Stimulated activated CD8-positive, alpha-beta memory T cell treated with anti-CD3 and anti-CD28 coated beads, Interleukin-15, amount 100 ng/mL, for 4 hours (primary cell): ENCODE measurements around the gene MOV10L1.

Experiments used
- DNase-seq, 2 donors: peaks; one replicate each; pipeline ENCODE4 v3.0.0-alpha.2; 2020; ENCODE audit warnings: low read depth in 2 of 2

MOV10L1 gene

DNA sequence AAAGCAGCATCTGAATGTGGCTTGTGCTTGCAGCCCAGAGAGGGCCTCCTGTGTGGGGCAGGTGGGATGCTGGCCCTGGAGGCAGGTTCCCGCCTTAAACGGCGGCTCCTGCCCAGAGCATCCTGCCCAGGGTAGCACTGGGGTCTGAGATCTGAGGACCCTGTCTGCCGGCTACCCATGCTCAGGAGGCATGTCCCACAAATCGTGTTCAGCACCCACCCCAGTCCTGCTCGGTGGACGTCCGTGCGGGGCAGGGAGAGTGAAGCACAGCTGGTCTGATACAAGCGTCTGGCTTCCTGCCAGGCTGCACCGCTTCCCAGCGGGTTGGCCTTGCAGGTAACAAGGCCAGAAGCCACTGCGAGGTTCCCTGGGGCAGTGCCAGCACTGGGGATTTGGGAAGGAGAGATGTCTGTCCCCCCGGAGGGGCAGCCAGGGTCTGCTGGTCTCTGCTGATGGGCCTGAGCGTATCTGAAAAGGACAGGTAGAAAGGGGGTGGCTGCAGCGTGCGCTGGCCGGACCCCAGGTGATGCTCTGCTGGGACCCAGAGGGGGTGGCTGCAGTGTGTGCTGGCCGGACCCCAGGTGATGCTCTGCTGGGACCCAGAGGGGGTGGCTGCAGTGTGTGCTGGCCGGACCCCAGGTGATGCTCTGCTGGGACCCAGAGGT lies 99.5 kb downstream of the MOV10L1 start:
- no peak for DNase-seq

DNA sequence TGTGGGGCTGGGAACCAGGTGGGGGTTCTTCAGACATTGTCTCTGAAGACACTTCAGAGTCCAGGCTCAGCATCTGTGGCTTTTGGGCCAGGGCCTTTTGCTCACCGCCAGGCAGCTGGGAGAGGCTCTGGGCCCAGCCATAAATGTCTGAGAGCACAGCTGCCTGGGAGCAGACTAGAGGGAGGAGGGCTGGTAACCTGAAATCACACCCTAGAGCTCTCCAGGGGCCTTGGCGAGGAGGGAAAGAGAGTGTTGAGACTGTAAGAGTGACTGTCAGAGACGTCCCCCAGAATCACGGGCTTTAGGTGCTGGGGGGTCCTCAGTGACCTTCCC lies 100.0 kb downstream of the MOV10L1 start:
- DNase-seq = no peak

DNA sequence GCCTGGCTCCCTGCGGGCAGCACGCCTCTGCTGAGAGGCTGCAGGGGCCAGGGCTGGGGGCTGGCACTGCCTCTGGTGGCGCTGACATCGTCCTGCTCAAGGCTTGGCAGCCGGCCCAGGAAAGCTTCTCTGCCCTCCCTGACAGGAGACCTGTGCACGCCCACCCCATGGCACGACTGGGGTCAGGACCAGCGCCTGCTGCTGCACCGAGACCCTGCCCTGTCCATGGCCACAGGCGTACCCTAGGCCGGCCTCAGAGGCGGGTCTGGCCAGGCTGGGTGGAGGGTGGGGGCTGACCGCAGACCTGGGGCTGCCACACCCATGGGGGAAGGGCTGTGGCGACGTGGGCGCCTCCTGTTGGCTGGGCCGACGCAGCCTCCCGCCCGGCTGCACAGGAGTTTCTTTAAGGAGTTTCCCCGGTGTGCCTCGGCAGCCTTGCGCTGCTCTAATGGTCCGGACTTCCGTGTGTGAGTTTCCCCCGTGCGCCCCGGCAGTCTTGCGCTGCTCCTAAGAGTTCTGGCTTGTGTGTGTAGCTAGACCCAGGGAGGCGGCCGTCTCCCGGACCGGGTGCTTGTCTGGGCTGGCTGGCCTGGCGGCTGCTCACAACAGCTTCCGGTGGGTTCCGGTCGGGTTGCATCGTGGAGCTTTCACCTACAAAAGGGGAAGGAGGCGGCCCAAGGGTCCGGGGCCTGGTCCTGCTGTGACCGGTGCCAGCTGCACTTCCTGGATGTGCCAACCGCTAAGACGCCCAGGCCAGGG lies 100.6 kb downstream of the MOV10L1 start:
- peak; percentile 46 to 65 for DNase-seq

DNA sequence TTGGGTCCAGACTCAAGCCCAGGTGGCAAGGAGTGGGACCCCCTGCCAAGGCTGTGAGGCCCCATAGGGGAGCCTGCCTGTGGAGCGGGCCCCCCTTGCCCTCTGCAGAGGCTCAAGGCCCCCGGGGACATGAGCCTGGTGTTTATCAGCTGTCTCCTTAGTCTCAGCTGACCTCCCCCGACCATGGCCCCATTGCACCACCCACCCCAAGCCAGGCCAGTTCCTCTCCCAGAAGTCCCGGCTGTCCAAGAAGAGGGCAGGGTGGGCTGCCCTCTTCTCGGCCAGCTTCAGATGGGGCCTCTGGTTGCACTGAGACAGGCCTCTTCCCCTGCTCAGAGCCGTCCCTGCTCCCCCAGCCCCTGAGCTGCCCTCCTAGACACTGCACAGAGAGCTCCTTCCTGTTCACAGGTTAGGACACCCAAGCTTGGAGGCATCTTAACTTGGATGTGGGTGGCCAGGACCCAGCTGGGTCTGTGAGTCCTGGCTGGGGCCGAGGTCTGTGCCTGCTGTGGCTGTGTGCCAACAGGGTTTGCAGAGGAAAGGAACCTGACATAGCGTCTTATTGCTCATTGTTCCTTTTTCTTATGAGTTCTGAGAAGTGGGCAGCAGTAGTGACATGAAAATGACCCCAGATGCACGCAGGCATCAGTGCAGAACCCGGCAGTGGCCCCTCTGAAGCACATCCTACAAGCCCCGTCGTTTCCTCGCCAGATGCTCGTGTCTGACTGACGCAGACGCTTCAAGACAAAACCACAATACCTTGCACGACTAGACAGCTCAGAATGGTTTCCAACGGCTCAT lies 101.3 kb downstream of the MOV10L1 start:
- peak; percentile 53 to 56 for DNase-seq

DNA sequence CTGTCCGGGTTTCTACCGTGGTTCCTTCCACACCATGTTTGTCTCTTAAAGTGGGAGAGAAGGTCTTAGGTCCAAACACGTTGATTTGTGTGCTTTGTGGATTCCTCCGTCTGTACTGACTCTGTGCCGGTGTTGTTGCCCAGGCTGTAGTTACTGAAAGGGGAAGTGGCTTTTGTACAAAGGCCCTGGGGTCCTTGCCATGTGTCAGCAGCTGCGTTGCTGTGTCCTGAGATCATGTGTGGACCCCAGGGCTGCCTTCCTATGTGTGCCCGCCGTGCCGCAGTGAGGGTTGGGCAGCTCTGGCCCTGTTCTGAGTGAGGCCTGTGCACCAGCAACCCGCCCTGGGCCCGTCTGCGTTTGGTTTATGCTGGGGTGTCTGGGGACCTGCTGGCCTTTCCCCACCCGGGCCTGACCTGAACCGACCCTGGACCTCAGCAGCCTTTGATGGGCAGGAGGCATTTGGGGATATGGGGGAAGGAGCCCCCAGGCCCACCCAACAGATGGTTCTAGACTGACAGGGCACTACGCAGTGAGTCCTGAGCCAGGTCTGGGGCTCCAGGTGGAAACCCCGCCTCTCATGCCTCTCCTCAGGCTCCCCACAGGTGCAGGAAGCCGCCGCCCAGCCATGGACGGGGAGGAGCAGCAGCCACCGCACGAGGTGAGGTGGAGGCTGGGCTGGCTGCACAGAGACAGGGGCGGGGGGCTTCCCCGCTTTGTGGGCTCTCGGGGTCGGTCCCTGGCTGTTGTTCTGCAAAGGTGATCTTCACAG lies 102.8 kb downstream of the MOV10L1 start:
- DNase-seq = no peak

DNA sequence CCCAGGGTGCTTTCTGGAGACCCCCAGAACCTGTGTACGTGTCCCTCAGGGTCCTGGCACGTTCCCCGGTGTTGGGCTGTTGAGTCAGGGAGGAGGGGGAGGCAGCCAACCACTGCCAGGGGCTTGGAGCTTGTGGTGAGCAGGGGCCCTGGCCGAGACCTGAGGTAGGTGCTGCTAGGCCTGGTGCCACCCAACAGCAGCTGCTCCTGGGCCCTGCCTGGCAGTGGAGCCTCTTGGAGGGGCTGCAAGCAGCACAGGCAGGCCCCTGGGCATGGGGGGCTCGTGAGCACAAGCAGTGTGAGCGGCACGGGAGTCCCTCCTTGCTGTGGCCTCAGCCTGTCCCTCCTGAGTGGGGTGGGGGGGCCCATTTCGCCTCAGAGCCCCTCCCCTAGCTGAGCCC lies 103.8 kb downstream of the MOV10L1 start:
- no peak for DNase-seq

DNA sequence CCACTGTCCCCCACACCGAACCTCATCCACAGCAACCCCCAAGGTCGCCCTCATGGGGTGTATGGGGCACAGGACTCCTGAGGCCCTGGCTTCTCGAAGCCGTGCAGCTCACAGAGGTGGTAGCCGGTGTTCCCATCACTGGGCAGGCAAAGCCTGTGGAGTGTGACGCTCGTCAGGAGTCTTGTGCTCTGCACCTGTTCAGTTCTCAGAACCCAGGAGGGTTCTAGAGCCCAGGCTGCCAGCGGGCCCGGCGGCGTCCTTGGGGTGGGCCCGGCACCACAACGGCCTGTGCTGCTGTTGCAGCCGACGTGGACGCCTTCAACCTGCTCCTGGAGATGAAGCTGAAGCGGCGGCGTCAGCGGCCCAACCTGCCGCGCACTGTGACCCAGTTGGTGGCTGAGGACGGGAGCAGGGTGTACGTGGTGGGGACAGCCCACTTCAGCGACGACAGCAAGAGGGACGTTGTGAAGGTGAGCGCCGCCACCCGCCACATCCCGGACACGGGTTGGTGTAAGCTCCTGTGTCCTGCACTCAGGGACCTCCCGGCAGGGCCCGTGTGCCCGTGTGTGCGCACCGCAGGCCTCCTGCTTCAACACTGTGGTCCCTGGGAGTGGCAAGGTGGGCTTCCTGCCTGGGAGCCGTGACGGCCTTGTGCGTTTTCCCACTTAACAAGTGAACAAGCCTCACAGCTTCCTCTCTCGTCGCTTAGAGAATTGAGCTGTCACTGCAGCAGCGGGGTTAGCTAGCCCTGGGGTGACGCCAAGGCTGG lies 104.4 kb downstream of the MOV10L1 start:
- DNase-seq = no peak

DNA sequence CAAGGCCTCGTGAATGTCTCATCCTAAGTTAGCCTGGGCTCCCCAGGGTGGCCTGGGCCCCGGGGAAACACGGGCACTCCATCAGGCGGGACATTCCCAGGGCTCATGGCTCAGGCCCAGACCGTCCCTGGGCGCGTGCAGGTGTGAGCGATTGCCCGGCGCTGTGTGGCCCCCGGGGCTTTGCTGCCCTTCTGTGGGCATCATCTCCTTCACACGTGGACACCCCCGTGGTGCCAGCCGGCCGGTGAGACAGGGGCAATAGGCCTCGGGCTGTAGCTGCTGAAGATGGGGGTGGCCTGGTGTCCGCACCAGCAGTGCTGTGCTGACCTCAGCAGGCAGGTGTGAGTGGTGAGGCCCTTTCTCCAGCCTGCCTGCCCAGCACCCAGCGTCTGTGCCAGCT lies 106.5 kb downstream of the MOV10L1 start:
- DNase-seq = no peak

DNA sequence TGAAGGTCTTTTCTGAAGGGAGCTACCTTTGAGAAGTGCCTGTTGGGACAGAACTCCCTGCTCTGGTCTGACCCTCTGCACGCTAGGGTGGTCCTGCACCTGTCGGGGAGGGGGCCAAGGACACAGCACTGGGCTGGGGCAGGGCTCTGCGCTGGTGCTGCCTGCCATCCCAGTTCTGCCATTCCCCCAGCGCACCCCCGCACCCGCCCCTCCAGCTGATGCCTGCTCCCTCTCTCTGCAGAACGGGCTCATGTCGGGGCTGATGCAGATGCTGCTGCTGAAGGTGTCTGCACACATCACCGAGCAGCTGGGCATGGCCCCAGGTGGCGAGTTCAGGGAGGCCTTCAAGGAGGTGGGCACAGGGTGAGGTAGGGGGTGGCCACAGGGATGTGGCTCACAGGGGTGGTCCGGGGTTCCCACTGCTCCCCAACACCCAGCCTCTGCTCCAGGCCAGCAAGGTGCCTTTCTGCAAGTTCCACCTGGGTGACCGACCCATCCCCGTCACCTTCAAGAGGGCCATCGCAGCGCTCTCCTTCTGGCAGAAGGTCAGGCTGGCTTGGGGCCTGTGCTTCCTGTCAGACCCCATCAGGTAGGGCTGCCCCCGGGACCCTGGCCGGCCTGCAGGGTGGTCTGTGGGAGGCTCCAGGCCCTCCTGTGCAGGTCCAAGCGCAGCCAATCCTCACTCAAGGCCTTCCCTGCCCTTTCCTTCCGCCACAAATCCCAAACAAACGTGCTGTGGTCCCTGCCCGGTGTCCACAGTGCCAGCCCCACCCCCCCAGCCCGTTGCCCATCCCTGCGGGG lies 107.4 kb downstream of the MOV10L1 start:
- DNase-seq = no peak

DNA sequence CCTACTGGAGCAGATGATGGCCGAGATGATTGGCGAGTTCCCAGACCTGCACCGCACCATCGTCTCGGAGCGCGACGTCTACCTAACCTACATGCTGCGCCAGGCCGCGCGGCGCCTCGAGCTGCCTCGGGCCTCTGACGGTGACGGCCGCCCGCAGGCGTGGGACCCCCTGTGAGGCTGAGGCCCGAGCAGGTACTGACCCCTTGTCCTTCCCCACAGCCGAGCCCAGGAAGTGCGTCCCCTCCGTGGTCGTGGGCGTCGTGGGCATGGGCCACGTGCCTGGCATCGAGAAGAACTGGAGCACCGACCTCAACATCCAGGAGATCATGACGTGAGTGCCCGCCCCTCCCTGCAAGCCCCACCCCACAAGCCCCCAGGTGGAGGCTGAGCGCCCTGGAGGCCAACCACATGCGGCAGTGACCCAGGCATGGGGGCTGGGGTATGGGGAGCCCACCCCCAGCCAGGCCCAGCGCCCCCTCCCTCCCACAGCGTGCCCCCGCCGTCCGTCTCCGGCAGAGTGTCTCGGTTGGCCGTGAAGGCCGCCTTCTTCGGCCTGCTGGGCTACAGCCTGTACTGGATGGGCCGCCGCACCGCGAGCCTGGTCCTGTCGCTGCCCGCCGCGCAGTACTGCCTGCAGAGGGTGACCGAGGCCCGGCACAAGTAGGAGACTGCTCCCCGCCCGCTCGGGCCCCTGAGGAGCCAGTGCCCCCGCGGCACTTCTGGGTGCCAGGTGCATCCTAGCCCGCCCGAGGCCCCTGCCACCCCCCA lies 108.2 kb downstream of the MOV10L1 start:
- DNase-seq = no peak

DNA sequence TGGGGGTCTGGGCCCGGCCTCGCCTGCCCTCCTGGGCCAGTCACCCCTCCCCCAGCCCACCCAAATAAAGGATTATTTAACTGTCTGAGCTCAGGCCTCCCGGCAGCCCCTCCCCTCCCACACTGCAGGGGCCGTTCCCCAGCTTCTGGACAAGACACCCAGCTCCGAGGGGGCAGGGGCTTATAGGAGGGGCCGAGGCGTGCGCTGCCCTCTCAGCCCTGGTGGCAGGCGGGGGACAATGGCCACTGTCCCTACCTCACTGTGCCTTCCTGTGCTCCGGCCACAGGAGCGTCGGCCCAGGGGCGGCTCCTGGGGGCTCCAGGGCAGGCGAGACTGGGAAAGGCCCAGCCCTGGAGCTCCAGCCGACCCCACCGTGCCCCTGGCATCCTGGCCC lies 108.8 kb downstream of the MOV10L1 start:
- DNase-seq = no peak

DNA sequence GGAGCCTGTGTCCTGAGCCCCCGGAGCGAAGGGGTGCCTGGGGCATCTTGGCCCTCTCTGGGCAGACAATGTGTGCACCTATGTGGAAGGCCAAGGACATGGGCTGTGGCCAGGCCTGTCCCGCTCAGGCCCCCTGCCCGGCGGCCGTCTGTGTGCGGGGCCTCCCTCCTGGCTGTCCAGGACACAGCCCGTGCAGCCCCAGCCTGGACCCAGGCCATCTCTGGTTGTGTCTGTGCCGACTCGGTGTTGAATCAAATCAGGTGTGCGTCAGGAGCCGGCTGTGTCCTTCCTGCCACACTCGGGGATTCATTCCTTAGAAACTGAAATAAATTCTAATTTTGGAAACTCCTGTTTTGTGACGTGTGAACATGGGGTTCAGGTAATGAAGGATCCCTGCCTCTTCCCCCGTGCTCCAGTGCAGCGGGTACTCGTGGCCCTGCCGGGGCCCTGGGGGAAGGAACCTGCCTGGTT lies 109.5 kb downstream of the MOV10L1 start:
- DNase-seq = no peak

DNA sequence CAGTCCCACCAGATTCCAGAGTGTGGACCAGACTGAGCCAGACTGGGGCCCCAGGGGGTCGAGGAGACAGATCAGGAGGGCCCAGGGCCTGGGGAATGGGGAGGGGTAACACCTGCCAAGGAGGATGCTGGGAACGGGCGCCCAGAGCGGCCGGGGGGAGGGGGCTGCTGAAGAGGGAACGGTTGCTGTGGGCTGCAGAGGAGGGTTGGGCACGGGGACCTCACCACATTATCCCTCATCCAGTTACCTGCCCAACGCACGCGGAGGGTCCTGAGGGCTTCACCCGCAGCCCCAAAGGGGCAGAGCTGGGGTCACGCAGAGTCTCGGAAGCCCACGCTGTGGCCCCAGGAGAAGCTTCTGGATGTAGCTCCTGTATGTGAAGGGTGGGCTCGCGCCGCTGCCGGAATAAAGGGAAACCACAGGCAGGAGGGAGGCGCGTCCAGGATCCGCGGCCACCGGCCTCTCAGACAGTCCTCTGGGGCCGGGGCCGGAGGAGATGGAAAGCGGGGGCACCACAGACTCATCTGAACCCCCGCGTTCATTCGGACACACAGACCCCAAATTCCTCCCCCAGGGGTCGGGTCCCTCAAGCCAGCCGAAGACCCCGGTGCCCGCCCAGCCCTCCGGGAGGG lies 110.1 kb downstream of the MOV10L1 start:
- no peak for DNase-seq

DNA sequence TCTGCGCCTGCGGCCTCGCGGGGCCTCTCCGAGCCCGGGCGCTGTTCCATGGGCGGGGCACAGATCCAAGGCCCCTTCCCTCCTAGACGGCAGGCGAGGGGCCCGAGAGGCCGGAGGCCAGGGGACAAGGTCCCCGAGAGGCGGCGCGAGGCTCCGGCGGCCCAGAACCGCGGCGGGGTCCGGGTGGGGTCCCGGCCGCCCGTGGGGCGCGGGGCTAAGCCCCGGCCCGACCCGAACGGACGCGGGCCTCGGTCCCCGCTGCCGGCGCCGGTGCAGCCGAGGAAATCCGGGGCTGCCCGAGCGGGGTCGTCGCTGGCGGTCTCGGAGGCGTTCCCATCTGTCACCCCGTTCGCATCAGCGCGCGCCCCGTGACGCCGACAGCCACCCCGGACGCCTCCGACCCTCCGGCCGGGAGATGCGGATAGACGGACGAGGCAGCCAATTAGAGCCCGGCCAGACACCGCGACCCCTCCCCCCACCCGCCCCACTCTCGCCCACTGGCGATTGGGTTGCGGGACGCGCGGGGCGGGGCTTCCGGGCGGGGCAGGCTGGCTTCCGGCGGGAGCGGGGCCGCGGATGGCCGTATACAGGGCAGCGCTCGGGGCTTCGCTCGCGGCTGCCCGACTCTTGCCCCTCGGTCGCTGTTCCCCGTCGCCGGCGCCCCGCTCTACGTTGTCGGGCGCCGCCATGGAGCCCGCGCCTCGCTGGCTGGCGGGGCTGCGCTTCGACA lies 110.8 kb downstream of the MOV10L1 start, which contains the start of gene SELENOO:
Gene SELENOO (plus strand): TSS at position 551 of the 730 bp plus-strand sequence. CDS start 26 bp downstream, at position 577.
- peak; percentile 82 to 83 for DNase-seq

DNA sequence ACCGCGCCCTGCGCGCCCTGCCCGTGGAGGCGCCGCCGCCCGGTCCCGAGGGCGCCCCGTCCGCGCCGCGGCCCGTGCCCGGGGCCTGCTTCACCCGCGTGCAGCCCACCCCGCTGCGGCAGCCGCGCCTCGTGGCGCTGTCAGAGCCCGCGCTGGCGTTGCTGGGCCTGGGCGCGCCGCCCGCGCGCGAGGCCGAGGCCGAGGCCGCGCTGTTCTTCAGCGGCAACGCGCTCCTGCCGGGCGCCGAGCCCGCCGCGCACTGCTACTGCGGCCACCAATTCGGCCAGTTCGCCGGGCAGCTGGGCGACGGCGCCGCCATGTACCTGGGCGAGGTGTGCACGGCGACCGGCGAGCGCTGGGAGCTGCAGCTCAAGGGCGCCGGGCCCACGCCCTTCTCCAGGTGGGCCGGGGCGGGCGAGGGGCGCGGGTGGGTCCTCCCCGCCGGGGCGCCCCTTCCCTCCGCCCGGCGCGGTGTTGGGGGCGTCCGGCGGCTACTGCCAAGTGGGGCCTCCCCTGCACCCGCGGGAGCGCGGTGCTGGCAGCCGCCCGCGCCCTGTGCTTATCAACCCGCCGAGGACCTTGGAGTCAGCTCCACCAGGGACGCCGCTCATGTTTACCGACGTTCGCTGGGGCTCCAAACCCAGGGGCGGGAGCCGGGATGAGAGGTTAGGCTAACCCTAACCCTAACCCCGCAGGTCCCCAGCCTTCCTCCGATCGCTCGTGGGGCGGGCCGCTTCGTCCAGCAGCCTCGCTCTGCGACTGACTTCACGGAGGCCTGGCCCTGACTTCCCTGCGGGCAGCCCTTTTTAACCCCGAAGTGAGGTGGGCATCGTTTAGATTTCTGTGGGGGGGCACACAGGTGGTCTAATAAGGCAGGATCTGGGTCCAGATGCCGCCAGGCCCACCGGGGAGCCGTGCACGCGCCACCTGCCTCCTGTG lies 111.7 kb downstream of the MOV10L1 start:
- DNase-seq = no peak

DNA sequence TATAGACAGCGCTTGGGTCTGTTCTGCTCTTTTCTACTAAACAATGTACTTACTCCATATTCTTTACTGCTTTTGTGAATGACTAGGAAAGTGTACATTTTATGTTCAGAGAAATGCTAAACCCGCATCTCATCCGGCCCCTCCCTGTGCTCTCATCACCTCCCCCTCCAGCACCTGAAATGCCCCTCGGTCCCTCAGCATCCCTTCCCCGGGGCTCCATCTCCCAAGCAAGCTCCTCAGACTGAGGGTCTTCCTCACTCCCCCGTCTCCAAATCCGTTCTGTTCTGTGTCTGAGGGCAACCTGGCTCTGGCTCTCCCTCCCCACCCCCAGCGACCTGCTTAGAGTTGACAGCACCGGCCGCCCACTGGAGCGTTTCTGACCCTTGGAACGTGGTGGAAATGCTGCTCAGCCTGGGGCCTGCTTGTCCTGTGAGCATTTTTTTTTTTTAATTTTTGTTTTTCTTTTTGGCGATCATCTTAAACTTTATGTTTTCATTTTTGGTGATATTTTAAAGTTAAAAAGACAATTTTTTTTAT lies 112.4 kb downstream of the MOV10L1 start:
- DNase-seq = no peak

DNA sequence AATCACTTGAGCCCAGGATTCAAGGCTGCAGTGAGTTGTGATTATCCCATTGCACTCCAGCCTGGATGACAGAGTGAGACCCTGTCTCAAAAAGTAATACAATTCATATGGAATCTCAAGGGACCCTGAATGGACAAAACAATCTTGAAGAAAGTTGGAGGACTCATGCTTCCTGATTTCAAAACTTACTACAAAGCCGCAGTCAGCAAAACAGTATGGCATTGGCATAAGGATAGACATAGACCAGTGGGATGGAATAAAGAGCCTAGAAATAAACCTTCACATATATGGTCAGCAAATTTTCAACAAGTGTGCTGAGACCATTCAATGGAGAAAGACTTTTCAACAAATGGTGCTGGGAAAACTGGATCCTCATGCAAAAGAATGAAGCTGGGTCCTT lies 113.5 kb downstream of the MOV10L1 start:
- no peak for DNase-seq
